Stimulated activated CD4-positive, alpha-beta T cell treated with anti-CD3 and anti-CD28 coated beads, TNF-alpha, amount 100 ng/mL, for 1 hour (primary cell): ENCODE results near the gene MUC4.

Source experiments
- DNase-seq, 3 donors: peaks; one replicate each; pipeline ENCODE4 v3.0.0-alpha.2; 2020; ENCODE audit warnings: low read depth in 3 of 3, low spot score in 1 of 3

MUC4 gene, protein sequence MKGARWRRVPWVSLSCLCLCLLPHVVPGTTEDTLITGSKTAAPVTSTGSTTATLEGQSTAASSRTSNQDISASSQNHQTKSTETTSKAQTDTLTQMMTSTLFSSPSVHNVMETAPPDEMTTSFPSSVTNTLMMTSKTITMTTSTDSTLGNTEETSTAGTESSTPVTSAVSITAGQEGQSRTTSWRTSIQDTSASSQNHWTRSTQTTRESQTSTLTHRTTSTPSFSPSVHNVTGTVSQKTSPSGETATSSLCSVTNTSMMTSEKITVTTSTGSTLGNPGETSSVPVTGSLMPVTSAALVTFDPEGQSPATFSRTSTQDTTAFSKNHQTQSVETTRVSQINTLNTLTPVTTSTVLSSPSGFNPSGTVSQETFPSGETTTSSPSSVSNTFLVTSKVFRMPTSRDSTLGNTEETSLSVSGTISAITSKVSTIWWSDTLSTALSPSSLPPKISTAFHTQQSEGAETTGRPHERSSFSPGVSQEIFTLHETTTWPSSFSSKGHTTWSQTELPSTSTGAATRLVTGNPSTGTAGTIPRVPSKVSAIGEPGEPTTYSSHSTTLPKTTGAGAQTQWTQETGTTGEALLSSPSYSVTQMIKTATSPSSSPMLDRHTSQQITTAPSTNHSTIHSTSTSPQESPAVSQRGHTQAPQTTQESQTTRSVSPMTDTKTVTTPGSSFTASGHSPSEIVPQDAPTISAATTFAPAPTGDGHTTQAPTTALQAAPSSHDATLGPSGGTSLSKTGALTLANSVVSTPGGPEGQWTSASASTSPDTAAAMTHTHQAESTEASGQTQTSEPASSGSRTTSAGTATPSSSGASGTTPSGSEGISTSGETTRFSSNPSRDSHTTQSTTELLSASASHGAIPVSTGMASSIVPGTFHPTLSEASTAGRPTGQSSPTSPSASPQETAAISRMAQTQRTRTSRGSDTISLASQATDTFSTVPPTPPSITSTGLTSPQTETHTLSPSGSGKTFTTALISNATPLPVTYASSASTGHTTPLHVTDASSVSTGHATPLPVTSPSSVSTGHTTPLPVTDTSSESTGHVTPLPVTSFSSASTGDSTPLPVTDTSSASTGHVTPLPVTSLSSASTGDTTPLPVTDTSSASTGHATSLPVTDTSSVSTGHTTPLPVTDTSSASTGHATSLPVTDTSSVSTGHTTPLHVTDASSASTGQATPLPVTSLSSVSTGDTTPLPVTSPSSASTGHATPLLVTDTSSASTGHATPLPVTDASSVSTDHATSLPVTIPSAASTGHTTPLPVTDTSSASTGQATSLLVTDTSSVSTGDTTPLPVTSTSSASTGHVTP (N-terminal part only)

DNA sequence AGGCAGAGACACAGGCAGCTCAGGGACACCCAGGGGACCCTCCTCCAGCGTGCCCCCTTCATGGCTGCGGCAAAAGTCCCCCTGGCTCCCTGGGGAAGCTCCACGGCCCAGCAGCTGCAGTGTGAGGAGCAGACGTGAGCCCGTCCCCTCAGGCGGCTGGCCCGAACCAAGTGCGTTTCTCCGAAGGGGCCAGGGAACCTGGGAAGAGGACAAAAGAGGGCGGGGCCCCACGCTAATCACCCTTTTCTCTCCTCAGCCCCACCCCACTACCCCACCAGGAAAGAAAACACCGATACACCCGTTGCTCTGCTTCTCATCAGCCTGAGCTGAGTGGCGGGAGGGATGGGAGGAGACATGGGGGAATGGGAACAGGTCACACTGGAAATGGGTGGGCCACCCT lies at the start of gene MUC4:
Gene MUC4, minus strand, starts transcription at position 174 of the 400 bp plus-strand sequence. Its CDS starts 112 bp downstream, at position 62.
- DNase-seq: no peak

DNA sequence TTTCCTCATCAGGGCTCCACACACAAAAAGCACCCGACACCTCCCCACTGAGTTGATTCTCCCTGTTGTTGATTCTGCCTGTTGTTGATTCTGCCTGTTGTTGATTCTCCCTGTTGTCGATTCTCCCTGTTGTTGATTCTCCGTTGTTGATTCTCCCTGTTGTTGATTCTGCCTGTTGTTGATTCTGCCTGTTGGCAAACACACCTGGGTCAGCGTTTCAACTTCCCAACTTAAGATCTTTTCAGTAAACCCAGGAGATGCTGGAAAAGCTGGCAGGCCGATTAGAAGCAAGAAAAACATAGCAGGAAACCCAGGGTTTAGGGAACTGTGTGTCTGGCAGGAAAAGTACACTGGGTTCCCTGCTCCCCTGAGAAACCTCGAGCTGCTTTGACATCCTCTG lies 48.7 kb upstream of the MUC4 start:
- no peak for DNase-seq

DNA sequence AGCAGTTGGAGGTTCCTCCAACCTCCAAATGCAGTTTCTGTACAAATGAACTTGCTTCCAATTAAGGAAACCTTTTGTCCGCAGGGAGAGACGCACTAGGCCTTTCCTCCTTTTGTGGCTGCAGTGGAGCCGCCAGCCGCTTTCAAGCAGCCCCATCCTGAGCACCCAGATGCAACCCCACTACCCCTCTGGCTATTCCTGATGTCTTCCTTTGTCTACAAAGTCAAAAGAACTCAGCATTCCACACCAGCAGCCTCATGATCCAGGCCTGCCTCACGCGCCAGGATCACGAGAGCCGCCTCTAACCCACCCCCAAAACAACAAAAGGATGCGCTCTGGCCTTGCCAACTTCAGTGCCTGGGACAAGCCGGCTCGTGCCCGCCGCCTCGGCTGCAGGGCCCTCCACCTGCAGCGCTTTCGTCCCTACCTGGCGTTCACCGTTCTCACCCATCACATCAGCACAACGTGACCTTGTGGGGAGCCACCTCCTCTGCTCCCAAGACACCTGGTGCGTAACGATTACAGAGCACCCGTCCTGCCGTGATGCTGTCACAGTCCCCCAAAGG lies 48.2 kb upstream of the MUC4 start:
- no peak for DNase-seq

DNA sequence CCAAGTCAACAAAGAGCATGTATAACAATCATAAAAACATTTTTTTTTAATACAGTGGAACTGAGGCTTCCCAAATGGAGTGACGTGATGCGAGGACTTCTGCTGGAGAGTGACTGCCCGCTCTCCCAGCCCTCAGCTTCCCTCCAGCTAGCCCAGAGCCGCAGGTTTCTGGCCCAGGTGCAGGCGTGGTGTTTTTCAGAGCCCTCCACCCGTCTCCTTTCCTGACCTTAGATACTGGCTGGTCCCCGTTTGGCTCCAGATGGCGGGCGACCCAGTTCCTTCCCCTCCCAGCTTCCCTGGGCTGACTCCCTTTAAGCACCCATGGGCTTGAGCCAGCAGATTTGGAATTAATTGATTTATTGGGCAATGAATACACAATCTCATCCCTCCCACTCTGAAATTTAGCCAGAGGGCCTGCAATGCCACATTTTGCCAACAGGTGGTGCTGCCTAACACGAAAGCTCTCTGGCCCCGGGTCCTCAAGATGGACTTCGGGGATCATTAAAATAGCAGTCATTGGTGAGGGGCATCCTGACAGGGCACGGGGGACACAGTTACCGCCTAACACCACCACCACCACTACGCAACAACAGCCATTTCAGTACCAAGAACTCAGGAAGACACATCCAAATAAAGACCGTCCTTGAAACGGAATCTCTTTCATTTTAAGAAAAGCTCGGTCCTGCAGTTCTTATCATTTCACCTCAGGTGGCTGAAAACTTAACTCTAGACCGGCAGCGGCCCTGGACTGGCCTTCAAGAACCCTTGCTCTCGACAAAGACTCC lies 47.5 kb upstream of the MUC4 start:
- peak; percentile 25 to 79 (median 62) for DNase-seq

DNA sequence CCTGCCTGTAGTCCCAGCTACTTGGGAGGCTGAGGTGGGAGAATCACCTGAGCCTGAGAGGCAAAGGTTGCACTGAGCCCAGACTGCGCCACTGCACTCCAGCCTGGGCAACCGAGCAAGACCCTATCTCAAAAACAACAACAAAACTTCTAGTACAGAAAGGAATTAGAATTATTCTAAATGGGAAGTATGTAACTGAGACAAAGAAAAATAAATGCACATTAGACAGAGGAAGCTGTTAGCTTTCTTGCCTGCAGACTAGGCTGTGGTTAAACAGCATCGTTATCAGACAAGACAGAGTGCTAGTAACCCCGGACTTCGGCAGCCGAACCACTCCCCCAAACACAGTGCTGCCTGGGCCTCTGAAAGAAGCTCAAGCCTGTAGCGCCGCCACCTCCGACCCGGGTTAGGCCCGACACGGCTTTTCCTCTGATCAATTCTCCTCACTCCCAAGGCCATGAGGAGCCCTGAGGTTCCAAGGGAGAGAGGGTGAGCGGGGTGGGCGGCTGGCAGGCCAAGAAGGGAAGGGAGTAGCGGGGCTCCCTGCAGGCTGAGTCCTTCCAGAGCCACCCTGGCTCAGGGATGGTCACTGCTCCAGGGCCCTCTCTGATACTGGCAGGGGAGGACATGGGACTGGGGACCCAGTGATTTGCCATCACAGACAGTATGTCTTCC lies 44.8 kb upstream of the MUC4 start:
- DNase-seq: no peak

DNA sequence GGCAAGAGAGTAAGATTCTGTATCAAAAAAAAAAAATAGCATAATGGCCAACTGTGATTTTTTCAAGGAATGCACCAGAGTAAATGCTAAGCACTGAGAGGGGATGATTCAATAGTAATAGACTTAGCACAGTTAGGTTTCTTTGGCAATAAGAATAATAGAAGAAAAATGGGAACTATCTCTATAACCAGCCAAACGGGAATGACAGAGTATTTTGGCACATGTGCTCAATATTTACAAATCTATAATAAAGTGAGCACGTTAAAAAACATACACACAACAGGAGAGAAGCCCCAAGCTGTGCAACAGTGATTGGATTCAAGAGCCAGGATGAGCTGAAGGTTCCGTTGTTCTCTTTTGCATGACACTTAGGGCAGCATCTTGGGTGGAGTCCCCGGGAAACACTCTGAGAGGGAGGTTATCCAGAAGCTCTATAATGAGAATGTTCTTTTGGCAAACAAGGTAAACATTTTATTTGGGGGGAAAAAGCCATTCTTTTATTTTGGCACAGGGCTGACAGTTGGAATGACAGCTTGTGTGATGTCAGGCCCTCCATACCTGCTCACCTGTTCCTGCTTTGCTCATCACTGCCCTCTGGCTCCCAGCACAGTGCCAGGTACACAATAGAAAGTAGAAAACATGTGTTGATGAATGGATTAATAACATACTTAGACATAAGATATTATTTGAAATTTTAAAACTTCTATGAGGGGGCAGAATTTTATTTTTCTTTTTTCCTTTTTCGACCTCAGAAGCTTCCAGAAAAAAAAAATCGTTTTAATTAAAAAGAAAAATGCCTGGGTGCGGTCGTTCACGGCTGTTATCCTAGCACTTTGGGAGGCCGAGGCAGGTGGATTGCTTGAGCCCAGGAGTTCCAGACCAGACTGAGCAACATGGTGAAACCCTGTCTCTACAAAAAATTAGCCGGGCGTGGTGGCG lies 44.0 kb upstream of the MUC4 start:
- DNase-seq: no peak

DNA sequence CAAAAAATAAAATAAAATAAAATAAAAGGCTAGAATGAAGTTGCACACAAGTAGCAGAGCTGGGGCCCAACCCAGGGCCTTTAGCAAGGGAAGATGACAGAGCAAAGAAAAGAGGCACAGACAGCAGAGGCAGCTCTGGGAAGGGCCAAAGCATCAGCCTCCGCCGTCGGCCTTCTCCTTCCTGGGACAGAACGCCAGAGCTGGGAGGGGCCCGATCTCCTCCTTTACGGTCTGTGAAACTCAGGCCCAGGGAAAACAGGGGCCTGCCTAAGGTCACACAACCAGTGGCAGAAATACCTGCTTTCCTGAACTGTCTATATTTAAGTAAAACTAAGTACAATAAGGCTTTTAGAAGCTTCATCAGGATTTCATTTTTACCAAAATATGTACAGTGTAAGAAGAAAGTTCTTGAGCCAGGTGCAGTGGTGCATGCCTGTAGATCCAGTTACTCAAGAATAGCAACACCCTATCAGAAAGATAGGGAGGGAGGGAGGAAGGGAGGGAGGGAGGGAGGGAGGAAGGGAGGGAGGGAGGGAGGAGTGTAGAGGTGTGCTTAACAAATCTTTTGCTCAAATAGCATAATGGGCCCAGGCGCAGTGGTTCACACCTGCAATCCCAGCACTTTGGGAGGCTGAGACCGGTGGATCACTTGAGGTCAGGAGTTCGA lies 43.0 kb upstream of the MUC4 start:
- DNase-seq: no peak

DNA sequence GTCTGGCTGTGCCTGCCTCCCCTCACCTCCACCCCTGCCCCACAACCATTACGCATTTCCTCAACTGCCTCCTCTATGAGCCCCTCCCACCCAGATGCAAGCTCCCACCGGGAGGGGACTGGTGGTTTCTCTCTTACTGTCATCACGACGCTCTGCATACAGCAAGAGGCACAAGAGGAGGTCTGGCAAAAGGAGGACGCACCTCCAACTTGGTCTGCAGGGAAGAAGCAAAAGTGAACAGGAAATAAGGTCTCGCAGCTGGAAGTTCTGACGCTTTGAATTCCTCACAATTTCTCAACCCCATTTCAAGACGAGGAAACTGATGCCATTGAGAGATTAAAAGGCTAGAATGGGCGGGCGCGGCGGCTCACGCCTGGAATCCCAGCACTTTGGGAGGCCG lies 42.3 kb upstream of the MUC4 start:
- DNase-seq: no peak

DNA sequence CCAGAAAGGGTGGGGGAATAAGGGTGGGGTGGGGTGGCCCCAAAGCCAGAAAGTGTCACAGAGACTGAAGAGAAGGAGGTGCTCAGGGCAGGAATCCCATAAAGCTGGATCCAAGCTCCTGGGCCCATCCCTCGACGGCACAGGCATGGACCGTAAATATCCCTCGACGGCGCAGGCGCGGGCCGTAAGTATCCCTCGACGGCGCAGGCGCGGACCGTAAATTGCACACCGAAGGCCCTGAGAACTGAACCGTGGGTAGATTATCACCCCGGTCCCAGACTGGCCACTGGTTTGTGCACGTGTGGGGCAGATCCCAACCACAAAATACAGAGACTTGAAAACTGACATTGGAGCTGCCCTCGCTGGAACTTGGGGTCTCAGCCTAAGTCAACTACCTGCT lies 41.3 kb upstream of the MUC4 start:
- no peak for DNase-seq

DNA sequence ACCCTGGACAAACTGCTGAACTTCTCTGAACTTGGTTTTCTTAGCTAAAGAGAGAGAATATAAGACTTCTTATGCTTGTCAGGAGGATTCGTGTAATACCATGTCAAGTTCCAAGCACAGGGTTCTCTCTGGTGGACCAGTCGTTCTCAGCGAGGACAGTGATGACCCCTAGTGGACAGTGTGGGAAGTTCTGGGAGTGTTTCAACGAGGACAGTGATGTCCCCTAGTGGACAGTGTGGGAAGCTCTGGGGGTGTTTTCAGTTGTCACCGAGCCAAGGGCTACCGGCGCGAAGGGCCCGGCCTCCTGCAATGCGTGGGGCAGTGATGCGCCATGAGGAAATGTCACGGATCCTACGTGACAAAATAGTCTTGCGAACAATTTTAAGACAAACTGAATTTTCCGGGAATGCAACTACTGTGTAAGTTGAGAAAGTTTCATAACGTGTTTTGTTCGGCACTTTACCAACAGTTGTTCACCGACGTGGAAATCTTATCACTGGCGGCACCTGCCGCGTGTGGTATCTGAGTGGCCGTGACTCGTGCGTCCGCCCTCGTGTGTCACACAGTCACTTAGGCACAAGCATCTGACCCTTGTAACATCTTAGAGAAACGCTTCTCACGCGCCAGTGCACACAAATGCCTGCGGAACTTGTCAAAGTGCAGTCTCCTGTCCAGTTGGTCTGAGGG lies 39.3 kb upstream of the MUC4 start:
- peak; percentile 65 to 77 (median 71) for DNase-seq

DNA sequence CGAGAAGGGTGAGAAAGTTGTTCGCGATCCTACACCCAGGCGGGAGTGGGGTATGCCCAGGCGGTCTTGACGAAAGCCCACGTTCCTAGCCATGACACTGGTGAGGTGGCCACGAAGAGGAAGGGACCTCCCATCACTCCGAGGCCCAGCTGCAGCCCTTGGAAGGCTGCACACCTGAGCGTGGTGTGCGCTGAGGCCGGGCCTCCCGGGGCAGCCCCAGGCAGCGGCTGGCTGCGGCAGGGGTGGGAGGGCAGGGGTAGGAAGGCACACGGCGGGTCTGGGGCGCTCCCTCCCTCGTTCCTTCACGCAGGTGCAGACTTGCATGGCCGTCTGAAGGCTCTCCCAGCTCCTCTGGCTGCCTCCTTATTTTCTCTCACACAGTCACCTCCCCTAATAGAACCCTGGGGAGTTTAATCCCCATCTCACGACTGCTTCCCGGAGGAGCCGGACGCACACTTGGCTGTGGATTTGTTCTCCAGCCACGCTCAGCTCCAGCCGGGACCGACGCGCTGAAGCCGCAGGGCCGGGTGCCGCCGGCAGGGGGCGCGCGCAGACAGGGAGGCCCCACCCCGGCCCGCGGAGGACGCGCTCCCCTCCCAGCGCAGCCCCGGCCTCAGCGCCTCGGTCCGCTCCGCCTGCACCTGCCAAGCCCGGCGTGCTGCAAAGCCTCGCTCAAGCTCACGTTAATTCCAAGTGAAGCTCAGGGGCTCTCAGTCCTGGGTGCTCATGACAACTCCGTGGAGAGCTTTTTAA lies 37.8 kb upstream of the MUC4 start:
- DNase-seq: no peak

DNA sequence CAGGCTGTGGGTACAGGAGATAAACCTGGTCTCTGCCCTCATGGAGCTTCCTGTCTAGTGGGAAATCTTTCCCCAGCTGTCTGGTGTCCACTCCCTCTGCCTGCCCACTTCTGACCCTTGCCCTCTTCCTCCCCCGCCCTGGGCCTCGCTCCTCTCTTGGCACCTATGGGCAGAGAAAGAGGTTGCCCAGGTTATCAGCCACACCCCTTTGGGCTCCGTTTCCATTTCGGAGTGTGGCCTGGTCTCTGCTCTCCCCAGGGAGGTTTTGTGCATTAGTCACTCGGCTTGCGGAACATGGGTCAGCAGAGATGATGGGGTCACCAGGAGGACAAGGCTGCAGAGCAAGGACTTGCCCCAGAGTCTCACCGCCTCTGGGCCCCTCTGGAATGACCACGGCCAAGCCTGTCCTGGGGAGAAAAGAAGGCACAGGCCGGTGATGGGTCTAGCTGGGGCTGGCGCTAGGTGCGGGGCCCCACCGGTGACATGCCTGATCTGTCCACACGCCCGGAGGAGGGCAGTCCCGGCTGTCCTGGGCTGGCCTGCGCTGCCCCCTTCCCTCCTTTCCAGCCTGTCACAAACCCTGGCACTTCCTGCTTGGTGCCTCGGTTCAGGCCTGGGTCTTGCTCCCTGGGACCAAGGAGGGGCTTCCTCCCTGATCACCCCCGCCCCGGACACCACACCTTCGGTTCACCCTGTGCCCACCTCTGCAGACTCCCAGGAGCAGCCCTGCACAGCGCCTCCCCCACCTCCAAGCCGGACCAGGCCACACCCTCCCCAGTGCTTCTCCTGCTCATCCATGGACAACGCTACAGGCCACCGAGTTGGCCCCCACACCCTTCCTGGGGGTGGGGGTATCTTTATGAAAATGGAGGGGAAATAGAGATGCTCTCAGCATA lies 35.6 kb upstream of the MUC4 start:
- no peak for DNase-seq

DNA sequence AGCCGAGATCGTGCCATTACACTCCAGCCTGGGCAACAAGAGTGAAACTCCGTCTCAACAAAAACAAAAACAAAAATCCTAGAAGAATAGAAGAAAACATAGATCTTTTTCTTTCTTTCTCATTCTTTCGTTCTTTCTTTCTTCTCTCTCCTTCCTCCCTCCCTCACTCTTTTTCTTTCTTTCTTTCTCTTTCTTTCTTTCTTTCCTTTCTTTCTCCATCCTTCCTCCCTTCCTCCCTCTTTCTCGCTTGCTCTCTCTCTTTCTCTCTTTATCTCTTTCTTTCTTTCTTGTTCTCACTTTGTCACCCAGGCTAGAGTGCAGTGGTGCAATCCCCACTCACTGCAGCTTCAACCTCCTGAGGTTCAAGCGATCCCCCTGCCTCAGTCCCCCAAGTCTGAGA lies 33.8 kb upstream of the MUC4 start:
- no peak for DNase-seq

DNA sequence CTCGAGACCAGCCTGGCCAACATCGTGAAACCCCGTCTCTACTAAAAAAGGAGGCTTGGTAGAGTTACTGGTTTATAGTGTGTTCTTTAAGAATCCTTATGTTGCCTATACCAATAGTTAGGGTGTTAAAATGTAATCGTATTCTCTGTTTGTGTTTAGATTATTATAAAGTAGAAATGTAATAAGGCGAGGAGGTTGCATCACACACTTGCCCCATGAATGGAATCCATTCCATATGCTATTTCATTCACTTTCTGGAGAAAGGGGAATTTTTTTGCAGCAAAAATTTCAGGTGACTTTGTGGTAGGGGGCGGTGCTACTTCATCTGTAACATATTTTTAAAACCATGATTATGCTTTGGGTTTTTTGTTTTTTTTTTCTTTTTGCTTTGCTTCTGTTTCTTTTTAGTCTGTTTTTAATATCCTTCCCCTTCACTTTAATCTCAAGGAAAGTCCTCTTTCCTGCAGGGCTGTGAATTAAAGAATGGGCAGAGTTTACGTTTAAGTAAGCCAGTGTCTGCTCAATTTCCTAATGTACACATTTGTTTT lies 33.0 kb upstream of the MUC4 start:
- no peak for DNase-seq

DNA sequence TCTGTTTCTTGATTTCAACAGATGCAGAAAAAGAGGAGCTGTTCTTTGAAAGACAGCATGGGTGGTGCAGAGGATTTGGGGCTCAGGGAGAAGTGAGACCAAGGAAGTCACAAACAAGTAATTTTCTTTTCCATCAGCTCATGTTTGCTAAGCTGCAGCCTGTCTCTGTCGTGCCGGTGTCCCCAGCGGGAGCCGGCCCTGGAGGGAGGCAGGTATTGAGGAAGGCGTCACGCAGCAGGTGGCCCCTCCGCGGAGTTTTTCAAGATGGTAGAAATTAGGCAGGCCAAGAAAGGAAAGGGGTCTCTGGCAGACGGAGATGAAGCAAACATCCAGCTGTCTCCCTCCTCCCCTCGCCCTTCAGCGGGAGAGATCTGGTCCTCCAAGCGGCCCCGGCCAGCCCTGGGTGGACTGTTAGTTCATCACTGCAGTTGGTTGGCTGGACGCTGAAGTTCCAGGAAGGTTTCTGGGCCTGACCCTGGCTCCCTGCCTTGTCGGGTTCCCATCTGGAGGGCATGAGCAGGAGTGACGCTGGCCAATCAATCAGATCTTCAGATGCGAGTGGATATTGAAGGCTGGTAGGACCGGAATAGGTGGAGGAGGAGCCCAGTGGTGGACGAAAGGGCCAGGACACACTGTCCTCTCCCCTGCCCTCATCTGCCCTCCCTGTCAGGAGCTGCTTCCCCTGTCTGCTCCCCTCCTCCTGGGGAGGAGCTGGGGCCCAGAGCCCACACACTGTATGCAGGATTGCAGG lies 27.7 kb upstream of the MUC4 start:
- DNase-seq: no peak
